T follicular helper cell (primary cell): ENCODE measurements around the gene MAP3K2.
A peak's percentile ranks its signal among the peaks of the same experiment; 100 is the strongest.

Source experiments
- DNase-seq: peaks from one replicate; pipeline ENCODE4 v3.0.0-alpha.2; 2020; ENCODE audit warnings: low read depth
- total RNA-seq, 2 experiments: gene quantifications; one replicate each; lab custom pipeline; 2026; lab: John Stamatoyannopoulos, UW

MAP3K2 gene
- 183 to 297 reads per million in 2 experiments for total RNA-seq

GRCh38 chr2:127387655-127388422 is at the start of gene MAP3K2:
Gene MAP3K2 (minus strand): TSS chr2:127387975. CDS start chr2:127343129, 44,846 bp downstream.
- DNase-seq: peak; percentile 96

- DNase-seq: no peak
Observed at GRCh38 chr2:127437056-127437455, 49.3 kb upstream of the MAP3K2 start.

GRCh38 chr2:127434515-127434914 is 46.7 kb upstream of the MAP3K2 start:
- DNase-seq: no peak

- no peak for DNase-seq
Observed at GRCh38 chr2:127431408-127432023, 43.7 kb upstream of the MAP3K2 start.

- no peak for DNase-seq
Observed at GRCh38 chr2:127429844-127430425, 42.2 kb upstream of the MAP3K2 start.

GRCh38 chr2:127429291-127429690 is 41.5 kb upstream of the MAP3K2 start:
- no peak for DNase-seq

GRCh38 chr2:127428815-127429109 is 41.0 kb upstream of the MAP3K2 start:
- no peak for DNase-seq

GRCh38 chr2:127428057-127428814 is 40.5 kb upstream of the MAP3K2 start:
- DNase-seq: no peak

- DNase-seq: no peak
Observed at GRCh38 chr2:127427376-127428056, 39.7 kb upstream of the MAP3K2 start.

- no peak for DNase-seq
Observed at GRCh38 chr2:127426501-127427354, 39.0 kb upstream of the MAP3K2 start.

GRCh38 chr2:127425540-127426490 is 38.0 kb upstream of the MAP3K2 start:
- no peak for DNase-seq

GRCh38 chr2:127424598-127425520 is 37.1 kb upstream of the MAP3K2 start:
- DNase-seq: no peak

- DNase-seq: no peak
Observed at GRCh38 chr2:127423880-127424279, 36.1 kb upstream of the MAP3K2 start.

GRCh38 chr2:127423478-127423843 is 35.7 kb upstream of the MAP3K2 start:
- DNase-seq: no peak

- DNase-seq: no peak
Observed at GRCh38 chr2:127422559-127423477, 35.0 kb upstream of the MAP3K2 start.

- no peak for DNase-seq
Observed at GRCh38 chr2:127421871-127422558, 34.2 kb upstream of the MAP3K2 start.
